IMR-90 (cell line): ENCODE measurements around the gene PTPRN2. TPM values are rescaled to one million over a fixed set of nuclear protein-coding genes. Genes with fewer than 3 reads are reported as not detected.

Experiments used
- ATAC-seq: fragments of 200-7000 bp; cut with Tn5 transposase; 2 replicates; pipeline ENCODE4 v1.9.1; 2020; ENCODE audit warnings: low read depth, mild to moderate bottlenecking, moderate library complexity
- BruUV-seq: library from RNA; stranded (reverse); fragments of 400-500 nt; replicated peaks from 2 replicates; lab custom pipeline; 2021; lab: Mats Ljungman, UMichigan
- CTCF ChIA-PET: fragments of 300-600 bp; formaldehyde crosslinking; extraction: SDS; loops from one replicate; lab custom pipeline; 2021; ENCODE audit warnings: antibody characterized with exemption; lab: Yijun Ruan, JAX
- POLR2A ChIA-PET: fragments of 300-600 bp; sonication (Branson Sonifier 250); formaldehyde crosslinking; loops from one replicate; lab custom pipeline; 2022; ENCODE audit warnings: antibody characterized with exemption; ENCODE audit not compliant: unreplicated experiment; lab: Charles Lee
- DNase-seq: peaks from one replicate; pipeline ENCODE4 v3.0.0; 2013
- H2AFZ ChIP-seq: replicated peaks from 2 replicates; pipeline ENCODE3; 2013; ENCODE audit warnings: low read length, mild to moderate bottlenecking; ENCODE audit not compliant: poor library complexity
- H2AK5ac ChIP-seq: 2 replicates; pipeline ENCODE4 v1.6.1; 2013; ENCODE audit warnings: low read depth, low read length, inconsistent platforms
- H2AK9ac ChIP-seq: replicated peaks from 2 replicates; pipeline ENCODE3; 2013; ENCODE audit warnings: mild to moderate bottlenecking, low read depth, low read length, moderate library complexity; ENCODE audit not compliant: poor library complexity
- H2BK120ac ChIP-seq: 2 replicates; pipeline ENCODE4 v1.6.1; 2013; ENCODE audit warnings: low read depth, low read length, inconsistent platforms
- H2BK15ac ChIP-seq: 3 replicates; pipeline ENCODE4 v1.6.1; 2013; ENCODE audit warnings: low read depth, low read length, inconsistent platforms
- H2BK20ac ChIP-seq: 2 replicates; pipeline ENCODE4 v1.6.1; 2013; ENCODE audit warnings: low read depth, mild to moderate bottlenecking, inconsistent platforms, low read length, moderate library complexity
- H2BK5ac ChIP-seq: 2 replicates; pipeline ENCODE4 v1.6.1; 2013; ENCODE audit warnings: mild to moderate bottlenecking, low read depth, low read length, inconsistent platforms; ENCODE audit not compliant: poor library complexity, severe bottlenecking
- H3K14ac ChIP-seq: replicated peaks from 2 replicates; pipeline ENCODE4 v1.6.1; 2013; ENCODE audit warnings: low read depth, low read length, inconsistent platforms
- H3K18ac ChIP-seq: 2 replicates; pipeline ENCODE4 v1.6.1; 2013; ENCODE audit warnings: low read depth, low read length, control low read depth
- H3K23ac ChIP-seq: 2 replicates; pipeline ENCODE4 v1.6.1; 2013; ENCODE audit warnings: low read depth, low read length, inconsistent platforms
- H3K27ac ChIP-seq: 2 replicates; pipeline ENCODE4 v1.5.1; 2013; ENCODE audit warnings: mild to moderate bottlenecking, control low read depth, low read length; ENCODE audit not compliant: insufficient read depth
- H3K27me3 ChIP-seq: 2 replicates; pipeline ENCODE4 v1.6.1; 2013; ENCODE audit warnings: low read length; ENCODE audit not compliant: control insufficient read depth, insufficient read depth
- H3K36me3 ChIP-seq: 2 replicates; pipeline ENCODE4 v1.6.1; 2013; ENCODE audit warnings: low read length, mixed read lengths; ENCODE audit not compliant: control insufficient read depth, insufficient read depth
- H3K4ac ChIP-seq: 2 replicates; pipeline ENCODE4 v1.6.1; 2013; ENCODE audit warnings: low read depth, low read length, inconsistent platforms
- H3K4me1 ChIP-seq: 2 replicates; pipeline ENCODE4 v1.6.1; 2013; ENCODE audit warnings: low read length, mixed read lengths; ENCODE audit not compliant: control insufficient read depth, insufficient read depth
- H3K4me2 ChIP-seq: 2 replicates; pipeline ENCODE4 v1.6.1; 2013; ENCODE audit warnings: low read depth, mild to moderate bottlenecking, control low read depth, low read length, moderate library complexity
- H3K4me3 ChIP-seq: 2 replicates; pipeline ENCODE4 v1.5.1; 2013; ENCODE audit warnings: low read depth, mild to moderate bottlenecking, control low read depth, low read length, moderate library complexity; ENCODE audit not compliant: insufficient read depth
- H3K56ac ChIP-seq: 2 replicates; pipeline ENCODE4 v1.6.1; 2013; ENCODE audit warnings: low read length, inconsistent platforms; ENCODE audit not compliant: insufficient read depth; ENCODE audit errors: extremely low read depth
- H3K79me1 ChIP-seq, 2 experiments: 2 replicates each; pipeline ENCODE4 v1.6.1; 2013; ENCODE audit warnings: low read length in 2 of 2, inconsistent platforms in 1 of 2, low read depth in 1 of 2
- H3K9ac ChIP-seq: 2 replicates; pipeline ENCODE4 v1.6.1; 2013; ENCODE audit warnings: low read depth, low read length, control low read depth
- H3K9me1 ChIP-seq: 2 replicates; pipeline ENCODE4 v1.6.1; 2013; ENCODE audit warnings: low read length, inconsistent platforms; ENCODE audit not compliant: insufficient read depth
- H3K9me3 ChIP-seq: 2 replicates; pipeline ENCODE4 v1.6.1; 2013; ENCODE audit warnings: low read length; ENCODE audit not compliant: control insufficient read depth, insufficient read depth
- H4K20me1 ChIP-seq: 2 replicates; pipeline ENCODE4 v1.6.1; 2013; ENCODE audit warnings: low read length, inconsistent platforms; ENCODE audit not compliant: insufficient read depth
- H4K5ac ChIP-seq: 2 replicates; pipeline ENCODE4 v1.6.1; 2013; ENCODE audit warnings: mild to moderate bottlenecking, low read depth, low read length, control low read depth
- H4K8ac ChIP-seq, 2 experiments: 2 replicates each; pipeline ENCODE4 v1.6.1; 2013; ENCODE audit warnings: low read depth in 2 of 2, low read length in 2 of 2, control low read depth in 1 of 2, inconsistent platforms in 1 of 2
- H4K91ac ChIP-seq: 2 replicates; pipeline ENCODE4 v1.6.1; 2013; ENCODE audit warnings: low read depth, low read length, inconsistent platforms; ENCODE audit not compliant: insufficient read depth
- BHLHE40 ChIP-seq: fragments of 150-350 bp; IDR thresholded peaks from 2 replicates; pipeline ENCODE4 v1.6.1; 2016; ENCODE audit warnings: mild to moderate bottlenecking, low read depth, low read length
- CHD1 ChIP-seq: IDR thresholded peaks from 2 replicates; pipeline ENCODE4 v1.6.1; 2012; ENCODE audit warnings: low read depth, low read length, improper control_type of control experiment
- ELK1 ChIP-seq: fragments of 150-350 bp; IDR thresholded peaks from 2 replicates; pipeline ENCODE4 v1.6.1; 2016; ENCODE audit warnings: low read depth, mild to moderate bottlenecking, low read length, moderate library complexity, borderline replicate concordance
- RCOR1 ChIP-seq: IDR thresholded peaks from 2 replicates; pipeline ENCODE4 v1.6.1; 2012; ENCODE audit warnings: mild to moderate bottlenecking, low read length, improper control_type of control experiment; ENCODE audit not compliant: insufficient replicate concordance
- WGBS, 2 experiments: methylation state at CpG; one replicate each; pipeline versions ENCODE4 v1.1.5 to v1.1.7; 2013; ENCODE audit warnings: missing lambda C conversion rate in 2 of 2; ENCODE audit not compliant: insufficient read length in 1 of 2; ENCODE audit errors: extremely low coverage in 2 of 2; 5-methylcytosine and 5-hydroxymethylcytosine counted together
- dilution Hi-C: fragments of 300-500 bp; cut with HindIII; formaldehyde crosslinking; loops from one replicate; pipeline ENCODE4 v1.14.3; 2018; ENCODE audit warnings: low sequenced_read_pairs; ENCODE audit not compliant: unreplicated experiment
- in situ Hi-C: fragments of 300-500 bp; cut with MboI; formaldehyde crosslinking; loops from 3 replicates; pipeline ENCODE4 v1.14.3; 2019; ENCODE audit warnings: low sequenced_read_pairs, inconsistent platforms, mixed read lengths
- intact Hi-C: fragments of 100-400 bp; cut with micrococcal nuclease; formaldehyde crosslinking; loops from 2 replicates; pipeline ENCODE4 v1.10.0; 2022
- polyA plus RNA-seq, 3 experiments: library from polyadenylated mRNA; depleted of rRNA; stranded (reverse); fragments of >200 nt; gene quantifications; 2 replicates each; pipeline ENCODE4 v1.2.3, GENCODE V29; 2012; ENCODE audit warnings: low replicate concordance in 1 of 3
- total RNA-seq: library from RNA; depleted of rRNA; stranded (reverse); fragments of >200 nt; gene quantifications from 2 replicates; pipeline ENCODE4 v1.2.3, GENCODE V29; 2012

The PTPRN2 gene
- total and polyA plus RNA-seq, 2 of the 4 experiments (the other 2 are of a cell fraction) = 0.03 TPM; not detected in 1

GRCh38 chr7:158542651-158543566 lies 44.7 kb downstream of the PTPRN2 start:
- no peaks in the 10 kb centered on the region for H3K9me1 ChIP-seq
- no peaks in the 10 kb centered on the region for H4K20me1 ChIP-seq
- H2BK15ac ChIP-seq = no peak overlapping the region
- in situ Hi-C loops = no loop called here
- H3K79me1 ChIP-seq = no peaks in the 10 kb centered on the region
- H4K91ac ChIP-seq = no peak overlapping the region
- no peak overlapping the region for H2AFZ ChIP-seq
- no peak overlapping the region for H2BK120ac ChIP-seq
- H4K5ac ChIP-seq = no peak overlapping the region
- WGBS, 2 experiments = no CpG with 5 or more reads among the region's 19 CpGs
- DNase-seq (no peak), ATAC-seq (no peak)
- no peaks in the 10 kb centered on the region for H3K27me3 ChIP-seq
- H2AK5ac ChIP-seq = no peak overlapping the region
- no TSS peak for BruUV-seq
- no peak overlapping the region for H3K9ac ChIP-seq
- no peak overlapping the region for H2BK5ac ChIP-seq
- no peak overlapping the region for H3K14ac ChIP-seq
- no peak overlapping the region for H3K4ac ChIP-seq
- TF ChIP-seq CHD1 = no peak
- TF ChIP-seq BHLHE40 = no peak
- TF ChIP-seq RCOR1 = no peak
- TF ChIP-seq ELK1 = no peak
- dilution Hi-C loops = no loop called here
- no peak overlapping the region for H3K27ac ChIP-seq
- H3K56ac ChIP-seq = no peak overlapping the region
- H3K4me3 ChIP-seq = no peak overlapping the region
- no peak overlapping the region for H3K18ac ChIP-seq
- no peak overlapping the region for H3K4me2 ChIP-seq
- ChIA-PET POLR2A (no interaction called here), CTCF (no interaction called here)
- H3K4me1 ChIP-seq = no peaks in the 10 kb centered on the region
- H2BK20ac ChIP-seq = no peak overlapping the region
- peaks cover 44% of the 10 kb centered on the region for H3K9me3 ChIP-seq
- no peak overlapping the region for H4K8ac ChIP-seq
- no peak overlapping the region for H3K23ac ChIP-seq
- no peak overlapping the region for H2AK9ac ChIP-seq
- intact Hi-C loops = no loop called here
- no peaks in the 10 kb centered on the region for H3K36me3 ChIP-seq
